Left ventricle myocardium inferior (tissue), 1 donor: Measurements from ENCODE around the gene KIN. TPM values are rescaled to one million over a fixed set of nuclear protein-coding genes. Genes with fewer than 3 reads are reported as not detected.

Experiments used
- DNase-seq: peaks from one replicate; pipeline ENCODE4 v3.0.0-alpha.2; 2020
- H3K27ac ChIP-seq: fragments of 200-600 bp; replicated peaks from 2 replicates; pipeline ENCODE4 v1.8.0; 2021
- H3K27me3 ChIP-seq: fragments of 200-600 bp; 2 replicates; pipeline ENCODE4 v1.8.0; 2021; ENCODE audit warnings: low read depth
- H3K36me3 ChIP-seq: fragments of 200-600 bp; 2 replicates; pipeline ENCODE4 v1.8.0; 2021
- H3K4me1 ChIP-seq: fragments of 200-600 bp; 2 replicates; pipeline ENCODE4 v1.8.0; 2021
- H3K4me3 ChIP-seq: fragments of 200-600 bp; 2 replicates; pipeline ENCODE4 v1.8.0; 2021; ENCODE audit warnings: mild to moderate bottlenecking, moderate library complexity
- H3K9me3 ChIP-seq: fragments of 200-600 bp; replicated peaks from 2 replicates; pipeline ENCODE4 v1.8.0; 2021
- intact Hi-C: fragments of 100-400 bp; cut with micrococcal nuclease; formaldehyde crosslinking; loops from one replicate; pipeline ENCODE4 v1.11.0; 2022
- long read RNA-seq: library from polyadenylated mRNA; unstranded; transcript quantifications from one replicate; pipeline ENCODE4 v2.0.0, GENCODE V29; 2021
- total RNA-seq: library from RNA; stranded (reverse); fragmentation: NEBNext Ultra II Directional; extraction: Animal tissue kit (Norgen Biotek cat#: 25700); gene quantifications from one replicate; pipeline ENCODE4 v1.2.1, GENCODE V29; 2021
- TF ChIP-seq, protein P1 (sequence below): fragments of 200-600 bp; IDR thresholded peaks from 2 replicates; pipeline ENCODE4 v1.8.0; 2021; ENCODE audit warnings: antibody characterized with exemption, mild to moderate bottlenecking, borderline replicate concordance
- donor health status: DM: no; HTN: yes; CAD: no; lungs with severe emphysema.

Gene KIN, protein sequence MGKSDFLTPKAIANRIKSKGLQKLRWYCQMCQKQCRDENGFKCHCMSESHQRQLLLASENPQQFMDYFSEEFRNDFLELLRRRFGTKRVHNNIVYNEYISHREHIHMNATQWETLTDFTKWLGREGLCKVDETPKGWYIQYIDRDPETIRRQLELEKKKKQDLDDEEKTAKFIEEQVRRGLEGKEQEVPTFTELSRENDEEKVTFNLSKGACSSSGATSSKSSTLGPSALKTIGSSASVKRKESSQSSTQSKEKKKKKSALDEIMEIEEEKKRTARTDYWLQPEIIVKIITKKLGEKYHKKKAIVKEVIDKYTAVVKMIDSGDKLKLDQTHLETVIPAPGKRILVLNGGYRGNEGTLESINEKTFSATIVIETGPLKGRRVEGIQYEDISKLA
- total RNA-seq: 10.0 TPM
- long read RNA-seq, full-length matches to known transcripts: 5 of 6 reads
- long read RNA-seq, partial matches to known transcripts: 1 of 6 reads
- long read RNA-seq, other reads (novel, unspliced or antisense): 0 of 6 reads

DNA sequence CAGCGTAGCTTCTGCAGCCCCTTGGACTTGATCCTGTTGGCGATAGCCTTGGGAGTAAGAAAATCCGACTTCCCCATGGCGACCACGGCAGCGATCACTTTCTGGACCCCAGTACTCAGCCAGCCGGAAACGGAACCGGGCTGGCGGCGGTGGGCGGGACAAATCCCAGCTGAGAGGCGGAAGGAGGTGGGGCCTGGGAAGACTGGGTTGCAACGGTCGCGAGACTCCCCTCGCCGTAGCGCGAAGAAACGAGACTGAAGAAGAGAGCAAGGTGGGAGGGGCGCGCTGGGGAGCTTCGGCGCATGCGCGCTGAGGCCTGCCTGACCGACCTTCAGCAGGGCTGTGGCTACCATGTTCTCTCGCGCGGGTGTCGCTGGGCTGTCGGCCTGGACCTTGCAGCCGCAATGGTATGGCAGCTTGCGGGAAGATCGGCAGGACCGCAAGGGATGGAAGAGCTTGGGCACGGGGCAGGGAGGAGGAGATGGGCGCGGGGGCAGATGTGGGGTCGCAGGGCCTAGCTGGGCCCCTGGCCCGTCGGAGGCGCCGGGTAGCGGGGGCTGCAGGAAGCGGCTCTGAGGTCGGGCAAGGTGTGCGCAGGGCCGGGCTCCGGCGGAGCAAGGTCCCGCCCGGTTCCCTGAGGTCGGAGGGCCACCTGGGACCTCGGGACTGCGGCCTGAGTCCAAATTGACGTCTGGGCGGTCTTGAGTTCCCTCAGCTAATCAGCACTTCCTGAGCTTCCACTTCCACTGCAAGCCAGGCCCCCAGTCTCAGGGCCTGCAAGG lies at the start of gene KIN, which contains the start of gene ATP5F1C:
TSS of gene KIN (minus strand) at position 137 of the 782 bp plus-strand sequence. CDS start at position 77, 60 bp downstream.
TSS of gene ATP5F1C (plus strand) at position 321 of the 782 bp plus-strand sequence. CDS start at position 352, 31 bp downstream.
- intact Hi-C loops: no loop called here
- no peaks in the 10 kb centered on the region for H3K36me3 ChIP-seq
- no peaks in the 10 kb centered on the region for H3K9me3 ChIP-seq
- H3K4me1 ChIP-seq: peaks cover 97% of the 10 kb centered on the region
- TF ChIP-seq, protein P1, sequence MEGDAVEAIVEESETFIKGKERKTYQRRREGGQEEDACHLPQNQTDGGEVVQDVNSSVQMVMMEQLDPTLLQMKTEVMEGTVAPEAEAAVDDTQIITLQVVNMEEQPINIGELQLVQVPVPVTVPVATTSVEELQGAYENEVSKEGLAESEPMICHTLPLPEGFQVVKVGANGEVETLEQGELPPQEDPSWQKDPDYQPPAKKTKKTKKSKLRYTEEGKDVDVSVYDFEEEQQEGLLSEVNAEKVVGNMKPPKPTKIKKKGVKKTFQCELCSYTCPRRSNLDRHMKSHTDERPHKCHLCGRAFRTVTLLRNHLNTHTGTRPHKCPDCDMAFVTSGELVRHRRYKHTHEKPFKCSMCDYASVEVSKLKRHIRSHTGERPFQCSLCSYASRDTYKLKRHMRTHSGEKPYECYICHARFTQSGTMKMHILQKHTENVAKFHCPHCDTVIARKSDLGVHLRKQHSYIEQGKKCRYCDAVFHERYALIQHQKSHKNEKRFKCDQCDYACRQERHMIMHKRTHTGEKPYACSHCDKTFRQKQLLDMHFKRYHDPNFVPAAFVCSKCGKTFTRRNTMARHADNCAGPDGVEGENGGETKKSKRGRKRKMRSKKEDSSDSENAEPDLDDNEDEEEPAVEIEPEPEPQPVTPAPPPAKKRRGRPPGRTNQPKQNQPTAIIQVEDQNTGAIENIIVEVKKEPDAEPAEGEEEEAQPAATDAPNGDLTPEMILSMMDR: no peak
- H3K27me3 ChIP-seq: no peaks in the 10 kb centered on the region
- peak within 1 kb of the TSS; percentile 94 for H3K4me3 ChIP-seq
- H3K27ac ChIP-seq: peak within 1 kb of the TSS; percentile 97
- DNase-seq: peak; percentile 98

DNA sequence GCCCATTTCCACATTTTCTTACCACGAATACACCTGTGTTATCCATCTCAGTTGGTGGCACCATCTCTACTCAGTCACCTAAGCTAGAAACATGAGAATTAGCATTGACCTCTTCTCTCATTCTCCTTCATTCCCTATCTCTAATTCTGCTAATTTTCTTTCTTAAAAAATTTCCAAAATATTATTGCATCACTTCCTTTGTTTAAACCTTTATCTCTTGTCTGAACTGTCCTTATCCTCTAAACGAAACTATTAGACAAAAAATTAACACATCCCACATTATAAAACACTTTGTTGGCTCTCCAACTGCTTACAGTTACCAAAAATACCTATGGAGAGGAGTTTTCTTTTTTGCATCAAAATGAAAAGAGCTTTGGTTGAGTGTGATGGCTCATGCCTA lies 48.8 kb upstream of the KIN start:
- intact Hi-C loops: no loop called here
- no peak for DNase-seq
- H3K4me3 ChIP-seq: no peak overlapping the region
- no peaks in the 10 kb centered on the region for H3K9me3 ChIP-seq
- H3K27ac ChIP-seq: no peak overlapping the region
- no peaks in the 10 kb centered on the region for H3K4me1 ChIP-seq
- H3K27me3 ChIP-seq: no peaks in the 10 kb centered on the region
- H3K36me3 ChIP-seq: no peaks in the 10 kb centered on the region
- TF ChIP-seq, protein P1: no peak

DNA sequence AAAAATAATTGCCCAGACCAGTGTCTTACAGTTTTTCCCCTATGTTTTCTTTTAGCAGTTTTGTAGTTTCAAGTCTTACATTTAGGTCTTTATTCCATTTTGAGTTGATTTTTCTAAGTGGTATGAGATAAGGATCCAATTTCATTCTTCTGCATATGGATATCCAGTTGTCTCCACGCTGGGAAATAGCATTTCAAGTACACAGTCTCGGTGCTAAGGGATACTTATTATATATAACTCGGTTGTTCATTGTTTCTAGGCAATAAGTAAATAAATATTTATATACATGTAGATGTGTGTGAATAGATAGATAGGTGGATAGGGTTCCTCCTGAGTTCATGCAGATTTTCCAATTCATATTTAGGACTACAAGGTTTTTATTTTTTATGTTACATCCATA lies 46.5 kb upstream of the KIN start:
- intact Hi-C loops: no loop called here
- Histone ChIP-seq H3K4me1 (peaks cover 15% of the 10 kb centered on the region), H3K36me3 (no peaks in the 10 kb centered on the region), H3K4me3 (no peak overlapping the region), H3K27ac (no peak overlapping the region), H3K27me3 (no peaks in the 10 kb centered on the region), H3K9me3 (no peaks in the 10 kb centered on the region)
- TF ChIP-seq, protein P1: no peak
- DNase-seq: no peak

DNA sequence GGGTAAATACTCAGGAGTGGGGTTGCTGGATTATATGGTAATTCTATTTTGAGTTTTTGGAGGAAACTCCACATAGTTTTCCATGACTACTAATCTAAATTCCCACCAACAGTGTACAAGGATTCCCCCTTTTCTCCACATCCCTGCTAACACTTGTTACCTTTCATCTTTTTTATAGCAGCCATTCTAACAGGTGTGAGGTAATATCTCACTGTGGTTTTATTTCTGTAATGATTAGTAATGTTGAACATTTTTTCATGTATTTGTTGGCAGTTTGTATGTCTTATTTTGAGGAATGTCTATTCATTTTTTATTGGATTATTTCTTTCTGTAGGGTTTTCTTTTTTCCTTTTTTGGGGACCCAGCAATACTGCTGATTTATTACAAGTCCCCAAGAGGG lies 45.4 kb upstream of the KIN start:
- TF ChIP-seq, protein P1: no peak
- Histone ChIP-seq H3K27me3 (no peaks in the 10 kb centered on the region), H3K27ac (no peak overlapping the region), H3K4me1 (peaks cover 15% of the 10 kb centered on the region), H3K36me3 (no peaks in the 10 kb centered on the region), H3K4me3 (no peak overlapping the region), H3K9me3 (no peaks in the 10 kb centered on the region)
- no peak for DNase-seq
- intact Hi-C loops: no loop called here

DNA sequence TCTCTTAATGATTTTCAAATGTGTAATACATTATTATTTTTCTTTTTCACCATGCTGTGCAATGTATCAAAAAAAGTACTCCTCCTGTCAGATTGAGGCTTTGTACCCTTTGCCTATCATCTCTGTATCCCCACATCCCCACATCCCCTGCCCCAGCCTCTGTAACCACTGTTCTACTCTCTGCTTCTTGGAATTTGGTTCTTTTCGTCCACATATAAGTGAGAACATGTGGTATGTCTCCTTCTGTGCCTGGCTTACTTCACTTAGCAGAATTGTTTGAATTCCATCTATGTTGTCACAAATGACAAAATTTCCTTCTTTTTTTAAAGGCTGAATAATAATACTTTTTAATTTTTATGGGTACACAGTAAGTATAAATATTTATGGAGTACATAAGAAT lies 44.3 kb upstream of the KIN start:
- intact Hi-C loops: no loop called here

More for the DNA sequence above, 44.3 kb upstream of the KIN start:
- DNase-seq: no peak
- Histone ChIP-seq H3K36me3 (no peaks in the 10 kb centered on the region), H3K27ac (no peak overlapping the region), H3K9me3 (no peaks in the 10 kb centered on the region), H3K27me3 (no peaks in the 10 kb centered on the region), H3K4me3 (no peak overlapping the region), H3K4me1 (peaks cover 18% of the 10 kb centered on the region)
- TF ChIP-seq, protein P1: no peak
